Transverse colon (tissue), 4 donors: ENCODE data around the gene STRBP. TPM values are rescaled to one million over a fixed set of nuclear protein-coding genes. Genes with fewer than 3 reads are reported as not detected.

Experiments
- DNase-seq: peaks from one replicate; pipeline ENCODE4 v3.0.0-alpha.2; 2019
- H3K27ac ChIP-seq, 4 donors: fragments of 200-600 bp; sonication (generic); 2 replicates each; pipeline ENCODE4 v1.5.1; 2016 to 2018; ENCODE audit warnings: inconsistent platforms in 4 of 4
- H3K27me3 ChIP-seq: fragments of 200-600 bp; sonication (generic); 2 replicates; pipeline ENCODE4 v1.5.1; 2017; ENCODE audit warnings: inconsistent platforms
- H3K36me3 ChIP-seq, 4 donors: fragments of 200-600 bp; sonication (generic); 2 replicates each; pipeline ENCODE4 v1.5.1; 2017 to 2019; ENCODE audit warnings: inconsistent platforms in 4 of 4
- H3K4me1 ChIP-seq, 4 donors: fragments of 200-600 bp; sonication (generic); 2 replicates each; pipeline ENCODE4 v1.5.1; 2017 to 2020; ENCODE audit warnings: inconsistent platforms in 4 of 4
- H3K4me3 ChIP-seq, 4 donors: fragments of 200-600 bp; sonication (generic); 1 replicate in 1 of 4; 2 replicates in 3 of 4; pipeline versions ENCODE4 v1.5.1 to v1.6.1; 2017 to 2019; ENCODE audit warnings: inconsistent platforms in 4 of 4
- H3K9me3 ChIP-seq, 2 donors: fragments of 200-600 bp; sonication (generic); 2 replicates each; pipeline ENCODE4 v1.5.1; 2017 to 2019; ENCODE audit warnings: inconsistent platforms in 2 of 2
- CTCF ChIP-seq, 5 experiments: fragments of 200-600 bp in 3 of 5; fragments of 450-650 bp in 2 of 5; sonication (generic) in 3 of 5; IDR thresholded peaks; 1 replicate in 2 of 5; 2 replicates in 3 of 5; pipeline ENCODE4 v1.5.1; 2016 to 2017; ENCODE audit warnings: antibody characterized with exemption in 5 of 5, inconsistent platforms in 3 of 5, mild to moderate bottlenecking in 2 of 5, moderate library complexity in 1 of 5
- EP300 ChIP-seq: sonication (generic); formaldehyde crosslinking; IDR thresholded peaks from one replicate; pipeline ENCODE4 v1.6.1; 2017; ENCODE audit warnings: antibody characterized with exemption, low read depth
- POLR2A ChIP-seq: fragments of 450-650 bp; IDR thresholded peaks from one replicate; pipeline ENCODE4 v1.6.1; 2016; ENCODE audit warnings: antibody characterized with exemption, mild to moderate bottlenecking, moderate library complexity
- POLR2AphosphoS5 ChIP-seq, 3 donors: sonication (generic); formaldehyde crosslinking; IDR thresholded peaks; one replicate each; pipeline ENCODE4 v1.6.1; 2016; ENCODE audit warnings: antibody characterized with exemption in 3 of 3
- WGBS, 2 donors: methylation state at CpG; one replicate each; pipeline ENCODE4 v1.1.5; 2018; ENCODE audit warnings: low coverage in 1 of 2; 5-methylcytosine and 5-hydroxymethylcytosine counted together
- in situ Hi-C, 4 donors: fragments of 200-750 bp; cut with MboI; loops; one replicate each; pipeline versions ENCODE4 v1.15.0 to v1.15.1; 2017; ENCODE audit warnings: low sequenced_read_pairs in 3 of 4, low pct_ligation_motif_present in 1 of 4, low pct_unique_long_range_greater_than_20kb in 1 of 4
- intact Hi-C: fragments of 100-400 bp; cut with DNase I; formaldehyde crosslinking; loops from one replicate; pipeline ENCODE4 v1.15.1; 2023; ENCODE audit warnings: low total_unique reads
- total RNA-seq, 4 donors: library from RNA; depleted of rRNA; stranded (reverse); fragments of >200 nt; gene quantifications; one replicate each; pipeline ENCODE4 v1.1.0, GENCODE V29; 2016

The STRBP gene
- total RNA-seq, 4 donors from 2014 or later, result 19.1 to 50.3 (median 43.2) TPM

DNA sequence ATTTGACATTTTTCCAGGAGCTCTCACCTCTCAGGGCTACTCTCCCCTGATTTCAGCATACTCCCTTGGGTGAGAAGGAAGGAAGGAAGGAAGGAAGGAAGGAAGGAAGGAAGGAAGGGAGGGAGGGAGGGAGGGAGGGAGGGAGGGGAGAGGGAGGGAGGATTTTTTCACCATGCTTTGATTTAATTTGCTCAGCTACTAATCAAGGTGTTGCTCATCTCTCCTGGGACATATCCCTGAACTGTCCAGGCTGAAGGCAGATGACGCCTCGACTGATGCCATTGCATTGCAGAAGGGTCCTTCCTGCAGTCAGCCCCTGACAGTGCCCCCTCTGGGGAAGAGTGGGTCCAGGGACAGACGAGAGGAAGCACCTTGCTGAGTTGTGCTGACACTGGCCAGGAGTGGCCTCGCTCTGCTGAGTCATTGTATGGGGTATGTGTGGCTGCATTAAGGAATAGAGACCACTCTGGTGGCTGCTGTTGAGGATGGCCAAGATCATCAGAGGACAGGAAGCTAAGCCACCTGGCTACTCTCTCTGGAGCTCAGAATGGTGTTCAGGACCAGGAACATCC, 44.0 kb upstream of the STRBP start:
- 58% methylated on average over 4 of the region's 4 CpGs; no CpG with 5 or more reads in 1 of the 2 donors for WGBS, 2 donors
- Histone ChIP-seq H3K36me3 (no peaks in the 10 kb centered on the region), H3K4me3 (no peak overlapping the region), H3K27ac (no peak overlapping the region), H3K27me3 (no peaks in the 10 kb centered on the region), H3K9me3 (no peaks in the 10 kb centered on the region), H3K4me1 (no peaks in the 10 kb centered on the region)
- TF ChIP-seq POLR2A, result no peak
- no peak for TF ChIP-seq POLR2AphosphoS5 (IDR thresholded peaks at IDR 0.05)
- no peak for TF ChIP-seq EP300
- no peak for TF ChIP-seq CTCF (IDR thresholded peaks at IDR 0.05)
- intact Hi-C loops (no loop called here), in situ Hi-C loops (no loop called here)
- DNase-seq, result no peak

- intact Hi-C loops (no loop called here), in situ Hi-C loops (no loop called here)
- DNase-seq, result no peak
These were observed 42.9 kb upstream of the STRBP start for GRCh38 chr9:123311250-123311752.

DNA sequence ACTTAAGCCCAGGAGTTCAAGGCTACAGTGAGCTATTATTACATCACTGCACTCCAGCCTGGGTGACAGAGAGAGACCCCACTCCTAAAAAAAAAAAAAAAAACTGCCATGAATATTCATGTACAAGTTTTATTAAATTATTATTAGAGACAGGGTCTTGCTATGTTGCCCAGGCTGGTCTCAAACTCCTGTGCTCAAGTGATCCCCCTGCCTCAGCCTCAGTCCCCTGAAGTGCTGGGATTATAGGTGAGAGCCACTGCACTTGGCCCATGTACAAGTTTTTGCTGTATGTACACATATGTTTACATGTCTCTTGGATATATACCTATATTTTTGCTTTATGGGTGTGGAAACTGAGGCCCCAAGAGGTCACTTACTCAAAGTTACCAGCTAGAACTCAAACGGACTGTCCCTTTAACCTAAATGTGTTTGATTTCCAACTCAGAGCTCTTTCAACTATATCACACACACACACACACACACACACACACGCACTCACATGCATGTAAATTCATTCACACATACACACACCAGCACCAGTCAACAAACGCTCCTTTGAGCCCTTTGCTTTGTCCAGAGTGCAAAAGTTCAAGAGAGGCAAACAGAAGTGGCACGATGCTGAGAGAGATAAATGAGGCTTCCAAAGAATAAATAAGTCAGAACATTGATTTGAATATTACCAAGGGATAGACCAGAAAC, 42.3 kb upstream of the STRBP start:
- no peak for TF ChIP-seq POLR2AphosphoS5 (IDR thresholded peaks at IDR 0.05)
- no peak for TF ChIP-seq EP300
- no peak for TF ChIP-seq POLR2A
- no peak for TF ChIP-seq CTCF (IDR thresholded peaks at IDR 0.05)
- intact Hi-C loops, result no loop called here
- Histone ChIP-seq H3K36me3 (no peaks in the 10 kb centered on the region), H3K4me3 (no peak overlapping the region), H3K4me1 (no peaks in the 10 kb centered on the region), H3K27me3 (no peaks in the 10 kb centered on the region), H3K9me3 (no peaks in the 10 kb centered on the region), H3K27ac (no peak overlapping the region)
- WGBS, 2 donors, result 54 to 68% methylated on average over 3 to 4 of the region's 4 CpGs
- no peak for DNase-seq
- in situ Hi-C loops, result no loop called here

More at GRCh38 chr9:123311250-123311752, 42.9 kb upstream of the STRBP start:
- Histone ChIP-seq H3K9me3 (no peaks in the 10 kb centered on the region), H3K27me3 (no peaks in the 10 kb centered on the region), H3K4me3 (no peak overlapping the region), H3K27ac (no peak overlapping the region), H3K36me3 (no peaks in the 10 kb centered on the region), H3K4me1 (no peaks in the 10 kb centered on the region)
- TF ChIP-seq POLR2A (no peak), POLR2AphosphoS5 (IDR thresholded peaks at IDR 0.05) (no peak), EP300 (no peak), CTCF (IDR thresholded peaks at IDR 0.05) (no peak)
- 73 to 75% methylated on average over 6 to 9 of the region's 9 CpGs for WGBS, 2 donors

GRCh38 chr9:123309611-123310010, 41.2 kb upstream of the STRBP start:
- no peak for DNase-seq
- TF ChIP-seq POLR2AphosphoS5 (IDR thresholded peaks at IDR 0.05) (no peak), POLR2A (no peak), CTCF (IDR thresholded peaks at IDR 0.05) (no peak), EP300 (no peak)
- H3K27ac ChIP-seq, result no peak overlapping the region
- 57% methylated on average over 1 of the region's 1 CpG; no CpG with 5 or more reads in 1 of the 2 donors for WGBS, 2 donors
- H3K9me3 ChIP-seq, result no peaks in the 10 kb centered on the region
- H3K36me3 ChIP-seq, result no peaks in the 10 kb centered on the region
- in situ Hi-C loops (no loop called here), intact Hi-C loops (no loop called here)
- H3K27me3 ChIP-seq, result no peaks in the 10 kb centered on the region
- peaks cover 0 to 6% (median 0%) of the 10 kb centered on the region in 4 donors for H3K4me1 ChIP-seq
- H3K4me3 ChIP-seq, result no peak overlapping the region
